NCI-H1694 treated with DMSO at 0.1 percent for 48 hours (cell line): ENCODE results near the gene CD3E.

Source experiments
- DNase-seq: peaks from one replicate; lab custom pipeline; 2025; lab: John Stamatoyannopoulos, UW

The CD3E gene

GRCh38 chr11:118325283-118325682, 20.8 kb downstream of the CD3E start:
- DNase-seq = no peak

- DNase-seq = no peak
These were observed 24.2 kb downstream of the CD3E start for GRCh38 chr11:118328745-118329144.

- DNase-seq = no peak
These were observed 30.2 kb downstream of the CD3E start for GRCh38 chr11:118334745-118335144.

- no peak for DNase-seq
These were observed 34.1 kb downstream of the CD3E start for GRCh38 chr11:118338637-118339061.

GRCh38 chr11:118339281-118339961, 34.9 kb downstream of the CD3E start:
- no peak for DNase-seq

GRCh38 chr11:118340449-118340848, 35.9 kb downstream of the CD3E start:
- DNase-seq = no peak

- no peak for DNase-seq
These were observed 36.7 kb downstream of the CD3E start for GRCh38 chr11:118341261-118341660.

- DNase-seq = no peak
These were observed 37.4 kb downstream of the CD3E start for GRCh38 chr11:118341815-118342489.

- no peak for DNase-seq
These were observed 38.1 kb downstream of the CD3E start, which contains the start of gene CD3D for GRCh38 chr11:118342503-118343161. Gene CD3D, minus strand, starts transcription at chr11:118342705. Its CDS starts 98 bp downstream, at chr11:118342607.

- no peak for DNase-seq
These were observed 38.7 kb downstream of the CD3E start for GRCh38 chr11:118343248-118343647.

GRCh38 chr11:118343981-118344515, 39.5 kb downstream of the CD3E start, which contains the start of gene CD3G:
Gene CD3G, plus strand, starts transcription at chr11:118344344. Its CDS starts 80 bp downstream, at chr11:118344424.
- no peak for DNase-seq

- no peak for DNase-seq
These were observed 44.9 kb downstream of the CD3E start for GRCh38 chr11:118349475-118349874.

- no peak for DNase-seq
These were observed 48.7 kb downstream of the CD3E start for GRCh38 chr11:118353084-118353710.

- DNase-seq = no peak
These were observed 53.5 kb downstream of the CD3E start for GRCh38 chr11:118358071-118358470.

GRCh38 chr11:118359295-118359958, 54.9 kb downstream of the CD3E start, which contains the start of gene UBE4A:
Gene UBE4A, plus strand, starts transcription at chr11:118359600. Its CDS starts 5,481 bp downstream, at chr11:118365081.
- DNase-seq = peak; percentile 74

GRCh38 chr11:118364956-118365615, 60.6 kb downstream of the CD3E start:
- no peak for DNase-seq
